Neural progenitor cell (in vitro differentiated cells): ENCODE data around the gene PRKCE.

Experiments used
- EZH2phosphoT487 ChIP-seq: fragments of 200-600 bp; sonication (generic); IDR thresholded peaks from 2 replicates; pipeline ENCODE4 v1.6.1; 2017; ENCODE audit warnings: antibody characterized with exemption
- TF ChIP-seq, protein P1 (sequence below): fragments of 200-600 bp; sonication (generic); IDR thresholded peaks from 2 replicates; pipeline ENCODE4 v1.5.1; 2017; ENCODE audit warnings: antibody characterized with exemption, mild to moderate bottlenecking

- TF ChIP-seq, protein P1, sequence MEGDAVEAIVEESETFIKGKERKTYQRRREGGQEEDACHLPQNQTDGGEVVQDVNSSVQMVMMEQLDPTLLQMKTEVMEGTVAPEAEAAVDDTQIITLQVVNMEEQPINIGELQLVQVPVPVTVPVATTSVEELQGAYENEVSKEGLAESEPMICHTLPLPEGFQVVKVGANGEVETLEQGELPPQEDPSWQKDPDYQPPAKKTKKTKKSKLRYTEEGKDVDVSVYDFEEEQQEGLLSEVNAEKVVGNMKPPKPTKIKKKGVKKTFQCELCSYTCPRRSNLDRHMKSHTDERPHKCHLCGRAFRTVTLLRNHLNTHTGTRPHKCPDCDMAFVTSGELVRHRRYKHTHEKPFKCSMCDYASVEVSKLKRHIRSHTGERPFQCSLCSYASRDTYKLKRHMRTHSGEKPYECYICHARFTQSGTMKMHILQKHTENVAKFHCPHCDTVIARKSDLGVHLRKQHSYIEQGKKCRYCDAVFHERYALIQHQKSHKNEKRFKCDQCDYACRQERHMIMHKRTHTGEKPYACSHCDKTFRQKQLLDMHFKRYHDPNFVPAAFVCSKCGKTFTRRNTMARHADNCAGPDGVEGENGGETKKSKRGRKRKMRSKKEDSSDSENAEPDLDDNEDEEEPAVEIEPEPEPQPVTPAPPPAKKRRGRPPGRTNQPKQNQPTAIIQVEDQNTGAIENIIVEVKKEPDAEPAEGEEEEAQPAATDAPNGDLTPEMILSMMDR = no peak
- no peak for TF ChIP-seq EZH2phosphoT487
These were observed 17.3 kb upstream of the PRKCE start for GRCh38 chr2:45634223-45634622.
